Right renal cortex interstitium (tissue), 3 donors: ENCODE results near the gene KIF25. TPM values are rescaled to one million over a fixed set of nuclear protein-coding genes. Genes with fewer than 3 reads are reported as not detected.

ENCODE experiments used
- DNase-seq, 3 donors: peaks; one replicate each; pipeline ENCODE4 v3.0.0-alpha.2; 2013; ENCODE audit warnings: low read depth in 3 of 3, low spot score in 2 of 3
- polyA plus RNA-seq, 3 donors: library from polyadenylated mRNA; unstranded; fragments of 120-200 nt; gene quantifications; one replicate each; pipeline ENCODE4 v1.2.1, GENCODE V29; 2013; ENCODE audit not compliant: insufficient read length in 3 of 3

The KIF25 gene
- polyA plus RNA-seq, result under 1 TPM; 0.47 to 0.82 (median 0.50) TPM

DNA sequence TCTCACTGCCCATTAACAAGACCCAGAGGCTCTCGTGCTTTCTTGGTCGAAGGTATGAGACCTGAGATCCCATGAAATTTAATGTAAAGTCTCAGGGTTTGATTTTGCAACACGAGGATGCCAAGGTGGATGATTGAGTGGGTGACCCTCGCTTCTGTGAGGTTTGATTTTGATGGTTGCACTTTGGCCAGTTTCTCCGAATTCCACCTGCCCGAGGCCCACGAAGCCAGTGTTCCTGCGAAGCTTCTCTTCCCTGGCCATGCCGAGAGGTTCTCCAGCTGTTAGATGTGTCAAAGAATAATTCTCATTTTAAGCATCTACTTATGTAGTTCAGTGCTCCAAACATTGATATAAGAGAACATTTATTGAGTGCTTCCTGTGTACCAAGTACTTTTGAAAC, at the start of gene KIF25:
TSS of gene KIF25 (plus strand) at position 30 of the 400 bp plus-strand sequence. CDS start 31,915 bp downstream, outside the sequence.
- DNase-seq, result no peak

- DNase-seq, result no peak
Measured at GRCh38 chr6:167947716-167948115, 49.8 kb upstream of the KIF25 start.

- no peak for DNase-seq
Measured at GRCh38 chr6:167948716-167949115, 48.8 kb upstream of the KIF25 start.

DNA sequence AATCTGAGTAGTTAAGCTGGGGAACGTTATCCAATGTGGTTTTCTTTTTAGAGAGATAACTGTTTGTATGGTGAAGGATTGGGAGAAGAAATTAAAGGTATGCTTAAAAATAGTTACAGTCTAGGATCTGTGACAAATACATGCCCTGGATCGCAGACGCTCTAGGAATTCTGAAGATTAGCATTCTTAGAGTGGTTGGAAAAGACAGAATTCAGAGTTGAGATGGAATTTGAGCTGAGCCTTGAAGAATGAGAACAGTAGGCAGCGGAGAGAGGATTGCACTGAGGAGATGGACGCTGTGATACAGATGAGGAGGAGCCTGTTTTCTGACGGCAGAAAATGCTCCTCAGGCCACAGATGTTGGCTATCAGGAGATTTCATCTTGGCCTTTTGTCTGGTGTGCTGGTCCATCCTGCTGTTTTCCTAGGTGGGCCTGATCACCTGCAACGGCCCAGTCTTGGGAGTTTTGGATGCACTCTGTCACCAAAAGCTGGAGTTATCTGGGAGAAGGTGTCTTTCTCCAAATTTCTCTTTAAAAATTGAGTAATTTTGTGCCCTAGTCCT, 48.3 kb upstream of the KIF25 start:
- DNase-seq, result no peak

DNA sequence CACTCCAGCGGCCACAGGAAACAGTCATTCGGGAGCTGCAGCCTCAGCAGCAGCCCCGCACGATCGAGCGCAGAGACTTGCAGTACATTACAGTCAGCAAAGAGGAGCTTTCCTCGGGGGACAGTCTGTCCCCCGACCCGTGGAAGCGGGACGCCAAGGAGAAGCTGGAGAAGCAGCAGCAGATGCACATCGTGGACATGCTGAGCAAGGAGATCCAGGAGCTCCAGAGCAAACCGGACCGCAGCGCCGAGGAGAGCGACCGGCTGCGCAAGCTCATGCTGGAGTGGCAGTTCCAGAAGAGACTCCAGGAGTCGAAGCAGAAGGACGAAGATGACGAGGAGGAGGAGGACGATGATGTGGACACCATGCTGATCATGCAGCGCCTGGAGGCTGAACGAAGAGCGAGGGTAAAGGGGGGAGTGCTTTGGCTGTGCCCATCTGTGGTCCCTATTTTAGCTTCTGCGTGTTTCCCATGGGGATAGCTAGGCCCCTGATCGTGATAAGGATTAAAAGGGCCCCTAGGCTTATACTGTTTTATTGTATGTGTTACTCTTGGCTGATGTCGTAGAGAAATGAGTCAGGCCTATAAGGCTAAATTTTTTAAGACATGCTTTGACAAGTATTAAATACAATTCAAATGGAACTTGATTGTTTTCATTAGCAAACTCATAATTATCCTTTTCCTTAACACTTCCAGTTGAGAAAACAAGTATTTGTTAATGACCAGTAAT, 45.5 kb upstream of the KIF25 start:
- DNase-seq, result no peak

DNA sequence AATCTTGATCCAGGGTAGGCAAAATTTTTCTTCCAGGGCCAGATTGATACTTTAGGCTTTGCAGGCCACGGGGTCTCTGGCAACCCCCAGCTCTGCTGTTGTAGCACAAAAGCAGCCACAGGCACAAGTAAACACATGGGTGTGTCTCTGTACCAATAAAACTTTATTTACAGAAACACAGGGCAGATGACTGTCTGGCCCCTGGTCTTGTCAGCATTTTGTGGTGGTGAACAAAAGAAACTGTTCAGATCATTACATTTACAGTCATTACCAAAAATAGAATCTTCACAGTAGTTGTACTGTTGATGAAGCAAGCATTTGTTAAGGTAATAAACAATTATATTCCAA, 45.0 kb upstream of the KIF25 start:
- no peak for DNase-seq

DNA sequence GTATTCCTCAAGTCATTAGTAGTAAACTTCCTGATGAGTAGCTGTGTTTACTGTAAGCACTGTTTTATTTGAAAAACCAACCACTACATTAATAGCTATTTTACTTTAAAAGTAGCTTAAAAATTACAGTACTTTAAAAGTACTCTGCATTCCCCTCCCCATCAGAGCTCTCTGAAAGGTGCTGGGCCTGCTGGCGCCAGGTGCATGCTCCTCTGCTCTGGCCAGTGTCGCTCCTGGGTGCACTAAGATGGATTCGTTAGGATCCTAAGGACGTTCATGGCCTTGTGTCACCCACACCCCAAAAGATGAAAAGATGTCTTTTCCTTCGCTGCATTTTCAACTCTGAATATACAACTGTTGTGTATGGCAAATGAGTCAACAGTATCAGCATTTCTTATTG, 43.9 kb upstream of the KIF25 start:
- no peak for DNase-seq

- no peak for DNase-seq
Measured at GRCh38 chr6:167954151-167954550, 43.3 kb upstream of the KIF25 start.

DNA sequence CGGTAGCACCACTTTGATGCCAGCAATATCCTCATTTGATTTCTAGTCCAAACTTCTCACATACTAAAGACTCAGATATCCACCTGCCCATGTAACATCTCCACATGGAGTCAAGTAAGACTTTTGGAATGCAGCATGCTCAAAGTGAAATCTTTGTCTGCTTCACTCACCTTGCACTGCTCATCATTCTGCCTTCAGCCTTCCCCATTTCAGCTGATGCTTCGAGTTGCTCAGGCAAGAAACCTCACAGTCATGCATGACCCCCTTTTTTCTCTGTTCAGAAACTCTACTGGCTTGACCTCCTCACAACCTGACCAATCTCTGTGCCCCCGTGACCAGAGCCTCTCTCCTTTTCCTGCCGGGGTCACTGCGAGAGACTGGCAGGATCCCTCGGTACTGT, 41.0 kb upstream of the KIF25 start:
- DNase-seq, result no peak

- DNase-seq, result no peak
Measured at GRCh38 chr6:167956983-167957492, 40.4 kb upstream of the KIF25 start.

- no peak for DNase-seq
Measured at GRCh38 chr6:167957626-167958025, 39.8 kb upstream of the KIF25 start.

DNA sequence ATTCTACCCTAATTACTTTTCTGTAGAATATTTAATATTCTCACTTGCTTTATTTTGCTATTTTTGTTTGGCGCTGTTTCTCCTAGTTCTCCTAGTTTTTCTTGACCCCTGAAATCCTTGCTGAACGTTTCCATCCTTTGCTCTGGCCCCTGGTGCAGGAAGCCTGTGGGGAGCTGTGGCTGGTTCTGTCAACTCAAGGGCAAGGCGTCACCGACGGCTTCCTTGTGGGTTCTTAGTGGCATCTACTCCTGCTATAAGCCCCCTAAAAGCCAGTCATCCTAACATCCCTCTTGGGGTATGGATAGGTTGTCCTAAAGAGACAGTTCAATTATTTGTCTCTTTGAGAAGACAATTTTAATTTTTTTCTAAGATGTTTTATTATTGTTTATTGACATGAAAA, 36.9 kb upstream of the KIF25 start:
- no peak for DNase-seq

DNA sequence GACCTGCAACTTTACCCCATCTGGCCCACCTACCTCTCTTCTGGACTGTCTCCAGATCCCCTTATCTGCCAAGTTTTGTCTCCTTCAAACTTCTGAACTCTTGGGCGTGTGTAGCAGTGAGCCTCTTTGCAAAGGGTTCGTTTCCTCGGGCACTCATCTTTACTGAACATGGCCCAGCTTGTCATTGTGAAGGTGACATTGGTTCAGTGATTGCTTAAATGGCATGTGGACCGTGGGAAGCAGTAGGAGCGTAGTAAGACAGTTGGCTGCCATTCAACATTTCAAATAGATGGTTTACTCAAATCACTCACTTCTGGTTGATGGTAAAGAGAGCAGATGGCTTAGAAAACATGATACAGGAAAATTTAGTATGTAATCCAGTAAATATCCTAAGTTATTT, 34.8 kb upstream of the KIF25 start:
- DNase-seq, result no peak

GRCh38 chr6:167963589-167964057, 33.8 kb upstream of the KIF25 start:
- DNase-seq, result no peak

DNA sequence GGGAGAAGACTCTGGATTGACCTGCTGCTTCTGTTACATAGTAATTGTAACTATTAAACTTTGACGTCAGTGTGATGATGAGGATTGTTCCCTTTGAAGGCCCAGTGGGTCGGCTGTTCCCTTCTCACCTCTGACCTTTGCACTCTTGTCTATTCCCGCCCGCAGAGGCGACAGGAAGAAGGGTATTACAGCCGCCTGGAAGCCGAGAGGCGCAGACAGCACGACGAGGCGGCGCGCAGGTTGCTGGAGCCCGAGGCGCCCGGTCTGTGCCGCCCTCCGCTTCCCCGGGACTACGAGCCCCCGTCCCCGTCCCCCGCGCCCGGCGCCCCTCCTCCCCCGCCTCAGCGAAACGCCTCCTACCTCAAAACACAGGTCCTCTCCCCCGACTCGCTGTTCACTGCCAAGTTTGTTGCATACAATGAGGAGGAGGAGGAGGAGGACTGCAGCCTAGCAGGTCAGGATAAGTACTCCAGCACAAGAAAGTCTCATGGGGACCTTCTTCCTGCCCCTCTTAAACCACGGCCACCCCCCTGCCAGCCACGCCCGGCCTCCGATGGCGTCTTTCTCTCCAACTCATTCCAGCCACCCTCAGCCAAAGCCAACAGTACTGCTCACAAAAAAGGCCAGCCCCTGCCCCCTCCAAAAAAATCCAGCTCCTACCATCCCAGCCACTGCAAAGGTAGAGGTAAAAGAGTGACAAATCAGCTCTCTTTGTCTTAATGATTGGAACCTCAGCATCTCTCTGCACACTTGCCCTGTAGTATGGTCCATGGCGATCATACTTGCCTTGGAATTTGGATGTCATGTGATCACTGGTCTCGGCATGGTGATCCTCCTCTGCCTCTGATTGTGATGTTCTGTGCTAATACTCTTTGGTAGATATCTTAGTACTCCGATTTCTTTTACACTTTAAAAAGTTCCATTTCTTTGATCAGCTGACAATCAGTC, 31.6 kb upstream of the KIF25 start:
- DNase-seq, result no peak

- no peak for DNase-seq
Measured at GRCh38 chr6:167966540-167966905, 30.9 kb upstream of the KIF25 start.

- DNase-seq, result no peak
Measured at GRCh38 chr6:167968091-167968490, 29.4 kb upstream of the KIF25 start.

DNA sequence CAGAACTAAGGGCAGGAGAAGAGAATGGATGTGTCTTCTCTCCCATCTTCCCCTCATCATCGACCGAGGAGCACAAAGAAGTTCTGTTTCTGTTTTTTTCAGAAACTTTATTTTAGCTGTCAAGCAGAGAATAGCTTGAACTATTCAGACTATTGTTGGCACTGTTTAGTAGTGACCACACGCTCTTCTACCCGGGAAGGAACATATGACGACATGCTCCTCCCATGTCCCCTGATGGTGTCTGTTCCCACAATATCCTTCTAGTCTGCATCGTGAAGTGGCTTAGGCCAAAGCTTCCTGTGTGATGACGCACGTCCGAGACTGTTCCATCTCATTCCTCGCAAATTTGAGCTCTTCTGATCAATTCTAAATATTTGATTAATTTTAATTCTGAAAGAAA, 27.2 kb upstream of the KIF25 start:
- DNase-seq, result no peak

GRCh38 chr6:167972193-167972592, 25.3 kb upstream of the KIF25 start:
- DNase-seq, result no peak

- no peak for DNase-seq
Measured at GRCh38 chr6:167973148-167973885, 24.2 kb upstream of the KIF25 start.
